Stimulated activated CD4-positive, alpha-beta T cell treated with anti-CD3 and anti-CD28 coated beads, Interleukin-12 subunit alpha, Interleukin-12 subunit beta, amount 100 ng/mL, for 4 hours (primary cell): ENCODE data around the gene RGS12.

ENCODE experiments used
- DNase-seq: peaks from one replicate; pipeline ENCODE4 v3.0.0-alpha.2; 2020

Gene RGS12

DNA sequence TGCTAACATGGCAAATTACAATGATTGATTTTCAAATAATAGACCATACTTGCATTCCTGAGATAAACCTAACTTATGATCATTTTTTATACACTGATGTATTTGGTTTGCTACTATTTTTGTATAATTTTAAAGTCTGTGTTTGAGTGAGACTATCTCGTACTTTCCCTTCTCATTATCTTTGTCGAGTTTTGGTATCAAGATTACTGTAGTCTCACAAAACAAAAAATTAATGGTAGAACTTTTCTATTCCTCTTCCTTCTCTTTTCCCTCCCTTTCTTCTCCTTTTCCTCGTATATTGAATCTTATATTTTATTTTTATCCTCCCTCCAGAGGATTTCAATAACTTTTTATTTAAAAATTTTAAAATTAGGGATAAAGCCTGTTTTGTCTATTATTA is 41.5 kb downstream of the RGS12 start:
- no peak for DNase-seq

DNA sequence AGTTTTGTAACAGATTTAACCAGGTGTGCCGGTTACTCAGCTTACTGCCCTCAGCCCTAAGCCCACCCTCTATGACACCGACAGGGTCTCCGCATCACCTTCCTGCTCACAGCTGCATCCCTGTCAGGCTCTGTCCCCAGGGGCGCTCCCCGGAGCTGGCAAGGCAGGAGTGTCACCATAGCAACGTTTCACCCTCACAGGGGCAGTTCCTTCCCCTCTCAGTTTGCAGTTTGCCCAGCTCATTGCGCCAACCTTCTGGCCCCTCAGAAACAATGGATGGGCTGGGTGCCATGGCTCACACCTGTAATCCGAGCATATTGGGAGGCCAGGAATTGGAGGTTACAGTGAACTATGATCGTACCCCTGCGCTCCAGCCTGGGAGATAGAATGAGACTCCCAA is 42.6 kb downstream of the RGS12 start:
- no peak for DNase-seq

DNA sequence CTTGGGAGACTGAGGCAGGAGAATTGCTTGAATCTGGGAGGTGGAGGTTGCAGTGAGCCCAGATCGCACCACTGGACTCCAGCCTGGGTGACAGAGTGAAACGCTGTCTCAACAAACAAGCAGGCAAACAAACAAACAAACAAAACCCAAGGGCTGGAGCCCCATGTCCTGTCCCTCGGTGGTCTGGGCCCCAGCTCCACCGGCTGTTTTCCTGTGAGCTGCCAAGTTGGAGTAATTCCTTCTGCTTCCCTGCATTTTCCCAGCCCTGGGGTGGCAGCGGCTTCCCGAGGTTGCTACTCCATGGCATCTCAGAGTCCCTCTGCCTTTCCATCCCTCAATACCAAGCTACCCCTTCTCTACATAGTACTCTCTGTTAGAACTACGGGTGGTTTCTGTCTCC is 43.2 kb downstream of the RGS12 start:
- DNase-seq: no peak

DNA sequence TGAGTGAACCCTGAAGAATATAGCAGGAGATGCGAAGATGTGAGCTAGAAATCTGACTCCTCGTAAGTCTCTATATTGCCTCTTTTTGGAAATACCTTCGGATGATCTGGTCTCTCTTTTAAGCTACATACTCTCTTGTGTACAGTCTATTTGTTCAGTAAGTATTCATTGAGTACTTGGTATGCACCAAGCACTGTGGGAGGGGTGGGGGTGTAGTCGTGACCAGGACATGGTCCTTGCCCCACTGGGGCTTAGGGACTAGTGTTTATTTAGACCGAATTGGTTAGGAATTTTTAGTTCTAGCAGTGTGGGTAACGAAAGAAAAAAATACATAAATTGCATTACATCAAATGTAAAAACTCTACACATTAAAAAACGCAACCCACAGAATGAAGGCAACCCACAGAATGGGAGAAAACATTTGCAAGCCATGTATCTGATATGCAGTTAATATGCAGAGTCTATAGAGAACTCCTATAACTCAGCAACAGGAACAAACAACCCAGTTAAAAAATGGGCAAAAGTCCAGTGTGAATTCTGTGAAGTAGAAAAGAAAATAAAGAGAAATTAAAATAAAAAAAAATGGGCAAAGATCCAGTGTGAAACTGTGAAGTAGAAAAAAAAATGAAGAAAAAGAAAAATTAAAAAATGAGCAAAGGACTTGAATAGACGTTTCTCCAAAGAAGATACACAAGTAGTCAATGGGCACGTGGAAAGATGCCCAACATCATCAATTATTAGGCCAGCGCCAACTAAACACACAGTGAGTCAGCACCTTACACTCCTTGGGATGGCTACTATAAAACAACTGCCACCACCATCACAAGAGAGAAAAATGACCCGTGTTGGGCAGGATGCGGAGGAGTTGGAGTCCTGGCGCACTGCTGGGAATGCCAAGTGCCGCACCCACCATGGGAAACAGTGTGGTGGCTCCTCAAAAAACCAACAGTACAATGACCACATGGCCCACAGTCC is 43.8 kb downstream of the RGS12 start:
- DNase-seq: no peak

DNA sequence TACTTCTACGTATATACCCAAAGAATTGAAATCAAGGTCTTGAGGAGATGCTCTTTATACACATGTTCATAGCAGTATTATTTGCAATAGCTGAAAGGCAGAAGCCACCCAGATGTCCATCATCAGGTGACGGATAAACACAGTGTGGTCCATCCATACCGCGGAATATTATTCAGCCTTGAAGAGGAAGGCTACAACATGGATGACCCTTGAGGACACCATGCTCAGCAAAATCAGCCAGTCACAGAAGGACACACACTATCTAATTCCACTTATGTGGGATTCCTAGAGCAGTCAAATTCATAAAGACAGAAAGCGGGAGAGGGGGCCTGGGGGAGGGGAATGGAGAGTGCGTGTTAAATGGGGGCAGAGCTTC is 44.5 kb downstream of the RGS12 start:
- no peak for DNase-seq

DNA sequence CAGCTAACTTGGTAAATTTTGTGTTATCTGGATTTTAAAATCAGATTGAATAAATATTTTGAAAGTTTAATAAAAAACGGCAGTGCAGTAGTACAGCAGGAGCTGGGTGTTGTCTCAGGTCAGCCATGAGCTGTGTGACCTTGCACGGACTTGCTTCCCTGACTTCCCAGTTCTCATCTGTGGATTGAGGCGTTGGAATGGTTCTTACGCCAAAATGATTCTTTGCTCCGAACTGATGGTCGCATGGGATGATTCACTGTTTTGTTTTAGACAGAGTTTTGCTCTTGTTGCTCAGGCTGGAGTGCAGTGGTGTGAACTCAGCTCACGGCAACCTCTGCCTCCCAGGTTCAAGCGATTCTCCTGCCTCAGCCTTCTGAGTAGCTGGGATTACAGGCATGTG is 45.0 kb downstream of the RGS12 start:
- no peak for DNase-seq

DNA sequence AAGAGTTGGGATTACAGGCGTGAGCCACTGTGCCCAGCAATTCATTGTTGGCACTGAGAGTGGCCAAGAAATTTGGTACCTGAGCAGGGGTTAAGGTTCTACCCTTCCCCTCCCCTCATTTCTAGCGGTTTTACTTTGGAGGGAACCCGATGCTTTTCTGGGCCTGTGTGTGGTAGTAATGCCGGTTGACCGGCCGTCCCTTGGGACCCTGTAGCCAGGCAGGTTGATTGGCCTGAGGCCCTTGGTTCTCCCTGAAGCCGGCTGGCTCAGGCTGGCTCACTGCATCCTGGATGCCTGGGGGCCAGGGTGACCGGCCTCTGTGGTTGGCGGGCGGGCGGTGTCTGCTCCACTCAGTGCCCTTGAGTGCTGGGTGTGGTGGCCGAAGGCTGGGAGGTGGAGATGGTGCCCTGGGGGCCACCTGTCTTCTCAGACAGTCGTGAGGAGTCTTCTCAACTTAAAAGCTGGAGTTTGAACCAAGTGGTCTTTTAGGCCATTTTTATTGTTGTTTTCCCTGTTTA is 45.6 kb downstream of the RGS12 start:
- DNase-seq: no peak

DNA sequence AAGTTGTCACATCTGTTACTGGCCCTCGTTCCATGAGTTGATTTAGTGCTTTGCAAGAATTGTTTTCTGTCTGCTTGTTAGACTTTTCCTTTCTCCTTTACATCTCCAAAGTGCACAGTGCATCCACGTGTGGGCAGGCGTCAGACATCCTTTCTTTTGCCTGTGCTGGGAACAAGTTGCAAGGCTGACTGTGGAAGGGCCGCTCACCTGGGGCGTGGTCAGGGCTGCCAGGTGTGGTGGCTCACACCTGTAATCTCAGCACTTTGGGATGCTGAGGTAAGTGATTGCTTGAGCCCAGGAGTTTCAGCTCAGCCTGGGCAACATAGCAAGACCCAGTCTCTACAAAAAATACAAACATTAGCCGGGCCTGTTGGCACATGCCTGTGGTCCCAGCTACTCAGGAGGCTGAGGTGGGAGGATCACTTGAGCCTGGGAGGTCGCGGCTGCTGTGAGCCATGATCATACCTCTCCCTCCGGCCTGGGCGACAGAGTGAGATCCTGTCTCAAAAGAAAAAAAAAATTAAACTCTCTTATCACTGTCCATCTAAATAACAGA is 46.2 kb downstream of the RGS12 start:
- no peak for DNase-seq

DNA sequence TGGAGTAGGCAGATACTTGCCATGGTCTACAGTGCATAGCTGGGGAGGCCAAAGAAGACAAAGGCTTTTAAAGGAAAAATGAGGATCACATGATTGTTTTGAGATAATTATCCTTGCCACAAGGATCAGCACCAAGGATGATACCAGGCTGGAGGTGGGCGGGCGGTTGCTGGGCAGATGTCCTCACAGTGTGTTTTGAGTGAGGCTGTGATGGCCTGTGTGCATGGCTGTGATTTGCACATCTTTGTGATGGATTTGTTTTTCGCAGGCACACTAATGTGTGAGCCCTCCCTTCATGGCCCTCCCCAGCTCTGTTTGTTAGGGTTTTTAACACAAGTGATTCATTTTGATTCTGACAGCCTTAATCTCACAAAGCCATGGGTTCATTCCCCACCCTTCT is 46.8 kb downstream of the RGS12 start:
- no peak for DNase-seq

DNA sequence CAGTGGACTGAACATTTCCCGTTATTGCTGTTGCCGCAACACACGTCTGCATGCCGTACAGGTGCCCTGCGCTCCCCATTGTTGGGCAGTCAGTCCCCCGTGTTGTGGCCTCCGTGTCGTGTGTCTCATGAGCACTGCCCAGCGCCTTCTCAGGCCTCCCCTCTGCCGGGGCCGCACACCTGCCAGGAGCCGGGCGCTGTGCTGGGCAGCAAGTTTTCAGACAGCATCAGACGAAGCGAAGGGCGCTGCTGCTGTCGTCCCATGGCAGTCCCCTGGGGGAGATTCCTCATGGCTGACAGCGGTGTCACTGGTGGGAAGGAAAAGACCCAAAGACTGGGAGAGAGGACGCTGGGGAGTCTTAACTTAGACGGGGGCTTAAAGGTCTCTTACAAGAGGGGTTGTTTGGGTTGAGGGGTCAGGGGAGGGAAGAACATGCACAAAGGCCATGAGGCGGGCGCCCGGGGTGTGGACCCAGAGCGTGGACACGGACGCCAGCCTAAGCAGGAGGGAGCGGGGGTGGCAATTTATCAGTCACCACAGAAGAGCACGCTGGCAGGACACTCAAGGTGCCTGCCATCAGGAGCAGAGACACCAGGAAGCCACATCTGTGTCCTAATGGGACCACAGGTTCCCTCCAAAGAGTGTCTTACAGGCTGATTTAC is 47.3 kb downstream of the RGS12 start:
- no peak for DNase-seq

DNA sequence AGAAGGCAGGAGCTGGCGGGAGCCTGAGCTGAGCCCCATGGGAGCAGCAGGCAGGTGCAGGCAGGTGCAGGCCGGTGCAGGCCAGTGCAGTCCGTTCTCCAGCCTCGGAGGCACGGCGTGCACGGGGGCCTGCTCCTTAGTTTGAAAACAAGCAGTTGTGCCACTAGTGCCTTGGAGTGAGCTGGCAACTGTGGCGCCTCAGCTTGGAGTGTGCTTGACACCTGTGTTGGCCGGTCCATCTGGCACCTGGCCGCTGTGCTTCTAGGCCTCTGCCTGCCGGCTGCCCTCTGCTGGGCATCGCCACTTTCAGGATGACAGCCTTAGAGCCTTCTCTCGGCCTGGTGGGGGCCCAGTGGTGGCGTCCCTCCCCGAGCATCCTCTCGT is 47.9 kb downstream of the RGS12 start:
- DNase-seq: no peak

DNA sequence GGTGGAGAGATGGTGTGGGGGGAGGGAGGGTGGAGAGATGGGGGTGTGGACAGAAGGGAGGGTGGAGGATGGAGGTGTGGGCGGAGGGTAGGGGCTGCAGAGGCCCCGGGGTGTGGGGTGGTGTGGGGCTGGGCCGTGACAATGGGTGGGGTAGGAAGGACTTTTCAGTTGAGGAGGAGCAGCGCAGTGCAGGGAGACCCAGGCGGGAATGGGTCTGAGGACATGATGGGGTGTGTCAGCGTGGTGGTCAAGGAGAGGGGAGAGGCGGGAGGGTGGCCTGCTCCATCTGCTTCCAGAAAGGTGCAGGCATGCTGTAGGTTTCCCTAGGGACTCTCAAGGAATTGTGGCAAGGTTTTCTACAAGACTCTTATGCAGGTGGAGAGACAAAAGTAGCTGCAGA is 48.9 kb downstream of the RGS12 start:
- no peak for DNase-seq

DNA sequence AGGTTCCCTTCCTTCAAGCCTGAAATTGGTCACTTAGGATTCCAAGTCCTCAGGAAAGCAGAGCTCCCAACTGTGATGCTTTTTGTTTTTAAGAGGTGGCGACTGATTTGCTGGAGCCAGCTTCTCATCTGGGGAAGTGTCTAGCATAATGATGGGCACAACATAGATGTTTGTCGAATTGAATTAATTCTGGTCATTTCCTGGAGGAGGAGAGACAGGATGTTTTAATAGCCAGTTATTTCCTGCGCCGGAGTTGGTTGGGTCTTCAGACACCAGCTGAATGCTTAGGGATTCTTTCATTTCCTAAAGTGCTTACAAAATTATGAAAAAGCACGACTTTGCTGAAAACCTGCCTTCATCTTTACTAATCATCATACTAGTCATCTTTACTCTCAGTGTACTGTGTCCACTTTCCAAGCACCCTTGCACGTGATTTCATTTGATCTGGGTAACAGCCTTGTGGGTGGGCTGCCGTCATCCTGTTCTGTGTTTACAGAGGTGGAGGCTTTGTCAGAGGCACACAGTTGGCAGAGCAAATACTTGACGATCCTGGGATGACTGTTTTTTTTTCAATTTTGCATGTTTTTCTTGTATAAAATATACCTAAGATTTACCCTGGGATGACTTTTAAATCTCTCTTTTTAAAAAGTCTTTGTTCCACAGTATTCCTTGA is 49.5 kb downstream of the RGS12 start:
- no peak for DNase-seq
